CD14-positive monocyte (primary cell): ENCODE measurements around the gene ZNF695. TPM values are rescaled to one million over a fixed set of nuclear protein-coding genes. Genes with fewer than 3 reads are reported as not detected.

Experiments
- DNase-seq, 3 donors: peaks; one replicate each; pipeline ENCODE4 v3.0.0-alpha.2; 2011 to 2022
- H2AFZ ChIP-seq: 2 replicates; pipeline ENCODE4 v1.6.0; 2012; ENCODE audit warnings: mild to moderate bottlenecking, low read depth, low read length, inconsistent platforms; ENCODE audit not compliant: insufficient read depth, poor library complexity, severe bottlenecking
- H3K27ac ChIP-seq, 2 donors: 1 replicate in 1 of 2; 2 replicates in 1 of 2; pipeline ENCODE4 v1.5.1; 2012 to 2013; ENCODE audit warnings: low read length in 2 of 2, control low read depth in 1 of 2, inconsistent platforms in 1 of 2, low read depth in 1 of 2, mild to moderate bottlenecking in 1 of 2
- H3K27me3 ChIP-seq, 2 donors: one replicate each; pipeline versions ENCODE4 v1.6.0 to v1.6.1; 2011 to 2013; ENCODE audit warnings: low read length in 2 of 2; ENCODE audit not compliant: control insufficient read depth in 2 of 2, insufficient read depth in 2 of 2
- H3K36me3 ChIP-seq, 2 donors: replicated peaks in 1 of 2; 1 replicate in 1 of 2; 2 replicates in 1 of 2; pipeline versions ENCODE4 v1.5.1 to v1.6.1; 2012 to 2013; ENCODE audit warnings: low read length in 2 of 2, control low read depth in 1 of 2, inconsistent platforms in 1 of 2, mild to moderate bottlenecking in 1 of 2; ENCODE audit not compliant: insufficient read depth in 2 of 2, control insufficient read depth in 1 of 2
- H3K4me1 ChIP-seq, 2 donors: 1 replicate in 1 of 2; 2 replicates in 1 of 2; pipeline versions ENCODE4 v1.5.1 to v1.6.1; 2012 to 2013; ENCODE audit warnings: low read length in 2 of 2, control low read depth in 1 of 2, inconsistent platforms in 1 of 2, mild to moderate bottlenecking in 1 of 2, moderate library complexity in 1 of 2; ENCODE audit not compliant: insufficient read depth in 2 of 2, control insufficient read depth in 1 of 2
- H3K4me2 ChIP-seq: replicated peaks from 2 replicates; pipeline ENCODE3; 2012; ENCODE audit warnings: low read length, moderate library complexity, mild to moderate bottlenecking; ENCODE audit not compliant: poor library complexity, severe bottlenecking; ENCODE audit errors: extremely low read depth
- H3K4me3 ChIP-seq, 3 experiments: fragments of 200-600 bp in 1 of 3; sonication (generic) in 1 of 3; replicated peaks in 1 of 3; 1 replicate in 2 of 3; 2 replicates in 1 of 3; pipeline ENCODE4 v1.5.1; 2011 to 2013; ENCODE audit warnings: low read length in 3 of 3, mild to moderate bottlenecking in 3 of 3, control low read depth in 2 of 3, low read depth in 2 of 3, inconsistent platforms in 1 of 3, moderate library complexity in 1 of 3
- H3K79me2 ChIP-seq: 2 replicates; pipeline ENCODE4 v1.6.0; 2012; ENCODE audit warnings: mild to moderate bottlenecking, control low read depth, inconsistent platforms, low read length, moderate library complexity; ENCODE audit not compliant: insufficient read depth
- H3K9ac ChIP-seq: 2 replicates; pipeline ENCODE4 v1.6.0; 2017; ENCODE audit warnings: low read length, mild to moderate bottlenecking; ENCODE audit not compliant: insufficient read depth, poor library complexity, severe bottlenecking
- H3K9me3 ChIP-seq, 2 donors: replicated peaks in 1 of 2; 1 replicate in 1 of 2; 2 replicates in 1 of 2; pipeline versions ENCODE4 v1.5.1 to v1.6.1; 2012 to 2013; ENCODE audit warnings: low read length in 2 of 2, control low read depth in 1 of 2; ENCODE audit not compliant: control insufficient read depth in 1 of 2, insufficient read depth in 1 of 2
- H4K20me1 ChIP-seq: 2 replicates; pipeline ENCODE4 v1.6.0; 2012; ENCODE audit warnings: mild to moderate bottlenecking, low read length, control low read depth, moderate library complexity; ENCODE audit not compliant: insufficient read depth
- H3K27ac Mint-ChIP-seq, 7 donors: one replicate each; pipeline ENCODE4 v1.8.0; 2020; ENCODE audit warnings: mild to moderate bottlenecking in 7 of 7, mixed read lengths in 7 of 7, moderate library complexity in 6 of 7, inconsistent platforms in 2 of 7
- H3K27me3 Mint-ChIP-seq, 3 donors: one replicate each; pipeline ENCODE4 v1.8.0; 2021 to 2022; ENCODE audit warnings: low read depth in 3 of 3, mild to moderate bottlenecking in 3 of 3, mixed read lengths in 3 of 3, moderate library complexity in 3 of 3, inconsistent platforms in 1 of 3
- H3K36me3 Mint-ChIP-seq, 2 donors: one replicate each; pipeline ENCODE4 v1.8.0; 2020; ENCODE audit warnings: mixed read lengths in 2 of 2, inconsistent platforms in 1 of 2, mild to moderate bottlenecking in 1 of 2
- H3K4me1 Mint-ChIP-seq: one replicate; pipeline ENCODE4 v1.8.0; 2020; ENCODE audit warnings: mild to moderate bottlenecking, mixed read lengths
- H3K4me3 Mint-ChIP-seq, 2 donors: one replicate each; pipeline ENCODE4 v1.8.0; 2020; ENCODE audit warnings: mild to moderate bottlenecking in 2 of 2, mixed read lengths in 2 of 2, moderate library complexity in 1 of 2
- H3K9me3 Mint-ChIP-seq, 7 donors: one replicate each; pipeline ENCODE4 v1.8.0; 2020 to 2022; ENCODE audit warnings: mixed read lengths in 7 of 7, mild to moderate bottlenecking in 6 of 7, moderate library complexity in 6 of 7, inconsistent platforms in 2 of 7
- CTCF ChIP-seq: fragments of 200-600 bp; IDR thresholded peaks from one replicate; pipeline ENCODE4 v1.8.0; 2022; ENCODE audit warnings: antibody characterized with exemption, mild to moderate bottlenecking
- WGBS: methylation state at CpG from one replicate; pipeline ENCODE4 v1.1.5; 2013; ENCODE audit warnings: missing lambda C conversion rate; ENCODE audit not compliant: insufficient coverage; 5-methylcytosine and 5-hydroxymethylcytosine counted together
- intact Hi-C, 2 donors: fragments of 100-400 bp; cut with micrococcal nuclease; formaldehyde crosslinking; loops; one replicate each; pipeline versions ENCODE4 v1.15.0 to v1.15.1; 2023
- polyA minus RNA-seq: library from RNA; depleted of rRNA, polyadenylated mRNA; stranded (reverse); fragments of >200 nt; gene quantifications from 2 replicates; pipeline ENCODE4 v1.2.3, GENCODE V29; 2012
- polyA plus RNA-seq, 3 donors: library from polyadenylated mRNA; depleted of rRNA in 1 of 3; unstranded in 2 of 3; stranded (reverse) in 1 of 3; fragments of 300-500 nt in 2 of 3; fragments of >200 nt in 1 of 3; fragmentation: Illumina TruSeq in 2 of 3; gene quantifications; 1 replicate in 2 of 3; 2 replicates in 1 of 3; pipeline ENCODE4 v1.2.3, GENCODE V29; 2012 to 2021
- total RNA-seq, 12 experiments: library from RNA in 1 of 12; stranded (reverse) in 1 of 12; fragments of 120-200 nt in 1 of 12; gene quantifications; one replicate each; pipeline ENCODE4 v1.2.4 and lab custom pipeline; 2013 to 2026; ENCODE audit warnings: mixed read lengths in 6 of 12, inconsistent platforms in 1 of 12

Gene ZNF695
- total RNA-seq (2013), result not detected
- under 1 TPM in 1 of 3 donors, not detected in 2; 0.18 TPM for polyA plus RNA-seq
- polyA minus RNA-seq, result not detected in 2 replicates
- total RNA-seq (lab: John Stamatoyannopoulos, UW), result 0.17 to 2.6 (median 0.84) reads per million in 11 experiments

GRCh38 chr1:247007511-247008405 is at the start of gene ZNF695:
ZNF695 (minus strand) TSS chr1:247008057; CDS start chr1:247007908, 149 bp downstream.
- DNase-seq, result peak; percentile 79 to 85 (median 84)
- TF ChIP-seq CTCF, result no peak
- Histone ChIP-seq H3K79me2 (no peaks in the 10 kb centered on the region), H3K27me3 (peaks cover 0 to 4% of the 10 kb centered on the region in 2 donors), H3K9me3 (peaks cover 23 to 34% of the 10 kb centered on the region in 2 donors), H3K4me1 (peaks cover 11 to 19% of the 10 kb centered on the region in 2 donors), H3K9ac (peak within 1 kb of the TSS; percentile 63), H4K20me1 (no peaks in the 10 kb centered on the region), H2AFZ (peak within 1 kb of the TSS; percentile 92), H3K4me3 (peak within 1 kb of the TSS; percentile 46 to 79 (median 50)), H3K4me2 (peak within 1 kb of the TSS; percentile 89), H3K36me3 (no peaks in the 10 kb centered on the region), H3K27ac (no peak within 1 kb of the TSS)
- peak within 1 kb of the TSS in 6 of 7 donors; percentile 5 to 90 (median 63) for H3K27ac Mint-ChIP-seq
- H3K4me1 Mint-ChIP-seq, result peaks cover 16% of the 10 kb centered on the region
- H3K9me3 Mint-ChIP-seq, result peaks cover 19 to 78% (median 68%) of the 10 kb centered on the region in 7 donors
- peaks cover 5% of the 10 kb centered on the region in 2 donors for H3K36me3 Mint-ChIP-seq
- intact Hi-C loops, result loop anchor here in 1 of 2 donors (10.0 kb wide), 1 partner anchor 73 kb away; the partner anchor contains the start of gene AHCTF1
- peak within 1 kb of the TSS; percentile 99 for H3K4me3 Mint-ChIP-seq
- WGBS, result under 1% methylated on average over 52 of the region's 58 CpGs
- peaks cover 19 to 36% (median 26%) of the 10 kb centered on the region in 3 donors for H3K27me3 Mint-ChIP-seq

GRCh38 chr1:247056071-247056470 is 48.2 kb upstream of the ZNF695 start:
- TF ChIP-seq CTCF, result no peak
- H3K9me3 Mint-ChIP-seq, result peaks cover 50 to 87% (median 79%) of the 10 kb centered on the region in 7 donors
- H3K4me3 ChIP-seq, result no peak overlapping the region
- no peak overlapping the region for H3K27ac ChIP-seq
- H3K4me3 Mint-ChIP-seq, result no peak overlapping the region
- no peaks in the 10 kb centered on the region for H3K4me1 Mint-ChIP-seq
- DNase-seq, result no peak
- no peaks in the 10 kb centered on the region for H3K4me1 ChIP-seq
- peaks cover 9% of the 10 kb centered on the region for H3K79me2 ChIP-seq
- H4K20me1 ChIP-seq, result no peaks in the 10 kb centered on the region
- no peaks in the 10 kb centered on the region for H3K27me3 Mint-ChIP-seq
- intact Hi-C loops, result no loop called here
- H3K36me3 ChIP-seq, result peaks cover 0 to 8% of the 10 kb centered on the region in 2 donors
- H3K27ac Mint-ChIP-seq, result no peak overlapping the region
- H3K27me3 ChIP-seq, result no peaks in the 10 kb centered on the region
- no peak overlapping the region for H2AFZ ChIP-seq
- no peak overlapping the region for H3K4me2 ChIP-seq
- no CpG with 5 or more reads among the region's 2 CpGs for WGBS
- peaks cover 2 to 22% of the 10 kb centered on the region in 2 donors for H3K36me3 Mint-ChIP-seq
- no peak overlapping the region for H3K9ac ChIP-seq
- H3K9me3 ChIP-seq, result peaks cover 44 to 97% of the 10 kb centered on the region in 2 donors
